Neural cell (in vitro differentiated cells): ENCODE data around the gene CLEC16A. TPM values are rescaled to one million over a fixed set of nuclear protein-coding genes. Genes with fewer than 3 reads are reported as not detected.

ENCODE experiments used
- H2AFZ ChIP-seq: fragments of 200-600, 300-800 bp; sonication (generic), shearing (Covaris generic); 2 replicates; pipeline ENCODE4 v1.6.0; 2014; ENCODE audit warnings: low read depth, mild to moderate bottlenecking, antibody characterized with exemption, low read length, moderate library complexity
- H3F3A ChIP-seq: fragments of 200-600 bp; shearing (Covaris generic); 2 replicates; pipeline ENCODE4 v1.6.1; 2016; ENCODE audit warnings: mild to moderate bottlenecking, moderate library complexity, mixed read lengths, antibody characterized with exemption, low read length; ENCODE audit not compliant: insufficient read depth, poor library complexity, severe bottlenecking
- H3K27ac ChIP-seq: fragments of 200-600, 300-800 bp; sonication (generic), shearing (Covaris generic); 2 replicates; pipeline ENCODE4 v1.5.1; 2014; ENCODE audit warnings: mild to moderate bottlenecking, low read length, moderate library complexity
- H3K27me3 ChIP-seq: fragments of 300-800, 200-600 bp; sonication (generic), shearing (Covaris generic); 2 replicates; pipeline ENCODE4 v1.6.0; 2014; ENCODE audit warnings: mild to moderate bottlenecking, low read depth, low read length, moderate library complexity; ENCODE audit not compliant: insufficient read depth
- H3K36me3 ChIP-seq: fragments of 300-800, 200-600 bp; sonication (generic), shearing (Covaris generic); 2 replicates; pipeline ENCODE4 v1.5.1; 2014; ENCODE audit warnings: mild to moderate bottlenecking, antibody characterized with exemption, low read length, moderate library complexity; ENCODE audit not compliant: insufficient read depth
- H3K4me2 ChIP-seq: fragments of 300-800, 200-600 bp; sonication (generic), shearing (Covaris generic); 2 replicates; pipeline ENCODE4 v1.6.0; 2014; ENCODE audit warnings: mild to moderate bottlenecking, low read length
- H3K4me3 ChIP-seq: fragments of 300-800, 200-600 bp; sonication (generic), shearing (Covaris generic); 2 replicates; pipeline ENCODE4 v1.5.1; 2014; ENCODE audit warnings: mild to moderate bottlenecking, low read length, moderate library complexity
- H3K79me2 ChIP-seq: fragments of 200-600 bp; shearing (Covaris generic); replicated peaks from 2 replicates; pipeline ENCODE4 v1.6.0; 2014; ENCODE audit warnings: mild to moderate bottlenecking, low read length, moderate library complexity; ENCODE audit not compliant: insufficient read depth
- H3K9ac ChIP-seq: fragments of 300-800, 200-600 bp; sonication (generic), shearing (Covaris generic); 2 replicates; pipeline ENCODE4 v1.6.1; 2016; ENCODE audit warnings: mild to moderate bottlenecking, low read length, mixed read lengths
- H3K9me2 ChIP-seq: fragments of 200-600 bp; shearing (Covaris generic); 2 replicates; pipeline ENCODE4 v1.6.1; 2016; ENCODE audit warnings: mild to moderate bottlenecking, low read length, mixed read lengths; ENCODE audit not compliant: insufficient read depth
- H3K9me3 ChIP-seq: fragments of 200-600, 300-800 bp; sonication (generic), shearing (Covaris generic); 2 replicates; pipeline ENCODE4 v1.6.1; 2016; ENCODE audit warnings: mild to moderate bottlenecking, mixed run types, low read length, moderate library complexity, mixed read lengths
- H4K20me1 ChIP-seq: fragments of 200-600 bp; shearing (Covaris generic); 2 replicates; pipeline ENCODE4 v1.6.1; 2016; ENCODE audit warnings: mild to moderate bottlenecking, mixed run types; ENCODE audit not compliant: insufficient read depth
- EP300 ChIP-seq: fragments of 450-650 bp; conservative IDR thresholded peaks from 2 replicates; pipeline ENCODE4 v1.6.1; 2014; ENCODE audit warnings: antibody characterized with exemption, mild to moderate bottlenecking, moderate library complexity; ENCODE audit not compliant: poor library complexity, severe bottlenecking
- EZH2 ChIP-seq: fragments of 200-600, 300-800 bp; shearing (Covaris generic), sonication (generic); IDR thresholded peaks from 2 replicates; pipeline ENCODE4 v1.6.1; 2014; ENCODE audit warnings: antibody characterized with exemption, low read length, borderline replicate concordance, mild to moderate bottlenecking; ENCODE audit not compliant: insufficient read depth, poor library complexity, severe bottlenecking
- MXI1 ChIP-seq: fragments of 450-650 bp; conservative IDR thresholded peaks from 2 replicates; pipeline ENCODE4 v1.6.1; 2014; ENCODE audit warnings: antibody characterized with exemption, mild to moderate bottlenecking; ENCODE audit not compliant: poor library complexity, severe bottlenecking
- POLR2AphosphoS5 ChIP-seq: IDR thresholded peaks from 2 replicates; pipeline ENCODE4 v1.6.1; 2012
- RAD21 ChIP-seq: fragments of 450-650 bp; conservative IDR thresholded peaks from 2 replicates; pipeline ENCODE4 v1.6.1; 2014; ENCODE audit warnings: antibody characterized with exemption, mild to moderate bottlenecking, moderate library complexity
- SMC3 ChIP-seq: fragments of 450-650 bp; conservative IDR thresholded peaks from 2 replicates; pipeline ENCODE4 v1.6.1; 2014; ENCODE audit warnings: antibody characterized with exemption, mild to moderate bottlenecking, moderate library complexity; ENCODE audit not compliant: poor library complexity
- TAF1 ChIP-seq: IDR thresholded peaks from 2 replicates; pipeline ENCODE4 v1.6.1; 2012; ENCODE audit warnings: low read depth
- polyA plus RNA-seq: library from polyadenylated mRNA; depleted of rRNA; stranded (reverse); fragments of >200 nt; gene quantifications from 2 replicates; pipeline ENCODE4 v1.2.3, GENCODE V29; 2014
- TF ChIP-seq, protein P1 (sequence below): fragments of 450-650 bp; IDR thresholded peaks from 2 replicates; pipeline ENCODE4 v1.5.1; 2014; ENCODE audit warnings: antibody characterized with exemption, mild to moderate bottlenecking, moderate library complexity; ENCODE audit not compliant: poor library complexity, severe bottlenecking
- TF ChIP-seq, protein P2 (sequence below): IDR thresholded peaks from 2 replicates; pipeline ENCODE4 v1.6.1; 2012; ENCODE audit warnings: borderline replicate concordance

Gene CLEC16A
- polyA plus RNA-seq, 1 donor from 2014 or later = 11.1 TPM

DNA sequence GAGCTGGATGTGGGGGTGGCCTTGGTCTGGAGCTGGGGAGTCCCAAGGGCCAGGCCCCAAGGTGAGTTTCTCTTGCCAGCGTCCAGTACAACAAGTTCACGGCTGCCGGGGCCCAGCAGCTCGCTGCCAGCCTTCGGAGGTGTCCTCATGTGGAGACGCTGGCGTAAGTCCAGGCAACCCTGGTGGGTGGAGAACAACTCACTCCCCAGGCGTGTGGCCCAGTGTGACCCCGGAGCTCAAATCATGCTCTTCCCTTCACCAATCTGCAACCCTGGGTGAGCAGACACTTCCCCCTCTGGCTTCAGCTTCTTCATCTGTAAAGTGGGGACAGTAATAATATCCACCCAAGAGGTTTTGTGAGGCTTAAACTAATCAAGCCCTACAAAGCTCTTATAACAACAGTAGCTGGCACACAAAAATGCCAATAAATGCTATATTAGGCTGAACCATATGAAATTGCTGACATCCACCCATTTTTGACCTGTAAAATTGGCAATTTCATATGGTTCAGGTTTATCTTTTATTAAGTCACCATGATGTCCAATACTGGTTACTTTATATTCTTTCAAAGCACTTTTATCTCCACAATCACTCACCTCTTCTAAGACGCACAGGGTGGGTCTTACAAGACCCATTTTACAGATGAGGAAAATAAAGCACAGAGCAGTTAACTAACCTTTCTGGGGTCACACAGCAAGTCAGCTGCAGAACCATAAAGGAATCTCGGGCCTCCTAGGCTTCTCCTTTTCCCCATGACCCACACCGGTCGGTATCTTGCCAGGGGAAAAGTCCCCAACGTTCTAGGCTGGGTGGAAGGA is 21.8 kb upstream of the CLEC16A start:
- H3K9ac ChIP-seq = no peak overlapping the region
- no peaks in the 10 kb centered on the region for H4K20me1 ChIP-seq
- no peaks in the 10 kb centered on the region for H3K27me3 ChIP-seq
- H3K4me2 ChIP-seq = no peak overlapping the region
- no peaks in the 10 kb centered on the region for H3K36me3 ChIP-seq
- no peaks in the 10 kb centered on the region for H3K79me2 ChIP-seq
- H3K27ac ChIP-seq = no peak overlapping the region
- no peak overlapping the region for H2AFZ ChIP-seq
- no peaks in the 10 kb centered on the region for H3K9me2 ChIP-seq
- no peak overlapping the region for H3K4me3 ChIP-seq
- H3K9me3 ChIP-seq = no peaks in the 10 kb centered on the region
- TF ChIP-seq SMC3 (no peak), RAD21 (no peak), TAF1 (no peak), EZH2 (no peak), MXI1 (no peak), POLR2AphosphoS5 (no peak), EP300 (no peak)
- TF ChIP-seq, protein P1, sequence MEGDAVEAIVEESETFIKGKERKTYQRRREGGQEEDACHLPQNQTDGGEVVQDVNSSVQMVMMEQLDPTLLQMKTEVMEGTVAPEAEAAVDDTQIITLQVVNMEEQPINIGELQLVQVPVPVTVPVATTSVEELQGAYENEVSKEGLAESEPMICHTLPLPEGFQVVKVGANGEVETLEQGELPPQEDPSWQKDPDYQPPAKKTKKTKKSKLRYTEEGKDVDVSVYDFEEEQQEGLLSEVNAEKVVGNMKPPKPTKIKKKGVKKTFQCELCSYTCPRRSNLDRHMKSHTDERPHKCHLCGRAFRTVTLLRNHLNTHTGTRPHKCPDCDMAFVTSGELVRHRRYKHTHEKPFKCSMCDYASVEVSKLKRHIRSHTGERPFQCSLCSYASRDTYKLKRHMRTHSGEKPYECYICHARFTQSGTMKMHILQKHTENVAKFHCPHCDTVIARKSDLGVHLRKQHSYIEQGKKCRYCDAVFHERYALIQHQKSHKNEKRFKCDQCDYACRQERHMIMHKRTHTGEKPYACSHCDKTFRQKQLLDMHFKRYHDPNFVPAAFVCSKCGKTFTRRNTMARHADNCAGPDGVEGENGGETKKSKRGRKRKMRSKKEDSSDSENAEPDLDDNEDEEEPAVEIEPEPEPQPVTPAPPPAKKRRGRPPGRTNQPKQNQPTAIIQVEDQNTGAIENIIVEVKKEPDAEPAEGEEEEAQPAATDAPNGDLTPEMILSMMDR = no peak
- TF ChIP-seq, protein P2, sequence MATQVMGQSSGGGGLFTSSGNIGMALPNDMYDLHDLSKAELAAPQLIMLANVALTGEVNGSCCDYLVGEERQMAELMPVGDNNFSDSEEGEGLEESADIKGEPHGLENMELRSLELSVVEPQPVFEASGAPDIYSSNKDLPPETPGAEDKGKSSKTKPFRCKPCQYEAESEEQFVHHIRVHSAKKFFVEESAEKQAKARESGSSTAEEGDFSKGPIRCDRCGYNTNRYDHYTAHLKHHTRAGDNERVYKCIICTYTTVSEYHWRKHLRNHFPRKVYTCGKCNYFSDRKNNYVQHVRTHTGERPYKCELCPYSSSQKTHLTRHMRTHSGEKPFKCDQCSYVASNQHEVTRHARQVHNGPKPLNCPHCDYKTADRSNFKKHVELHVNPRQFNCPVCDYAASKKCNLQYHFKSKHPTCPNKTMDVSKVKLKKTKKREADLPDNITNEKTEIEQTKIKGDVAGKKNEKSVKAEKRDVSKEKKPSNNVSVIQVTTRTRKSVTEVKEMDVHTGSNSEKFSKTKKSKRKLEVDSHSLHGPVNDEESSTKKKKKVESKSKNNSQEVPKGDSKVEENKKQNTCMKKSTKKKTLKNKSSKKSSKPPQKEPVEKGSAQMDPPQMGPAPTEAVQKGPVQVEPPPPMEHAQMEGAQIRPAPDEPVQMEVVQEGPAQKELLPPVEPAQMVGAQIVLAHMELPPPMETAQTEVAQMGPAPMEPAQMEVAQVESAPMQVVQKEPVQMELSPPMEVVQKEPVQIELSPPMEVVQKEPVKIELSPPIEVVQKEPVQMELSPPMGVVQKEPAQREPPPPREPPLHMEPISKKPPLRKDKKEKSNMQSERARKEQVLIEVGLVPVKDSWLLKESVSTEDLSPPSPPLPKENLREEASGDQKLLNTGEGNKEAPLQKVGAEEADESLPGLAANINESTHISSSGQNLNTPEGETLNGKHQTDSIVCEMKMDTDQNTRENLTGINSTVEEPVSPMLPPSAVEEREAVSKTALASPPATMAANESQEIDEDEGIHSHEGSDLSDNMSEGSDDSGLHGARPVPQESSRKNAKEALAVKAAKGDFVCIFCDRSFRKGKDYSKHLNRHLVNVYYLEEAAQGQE = no peak
- H3F3A ChIP-seq = no peaks in the 10 kb centered on the region

DNA sequence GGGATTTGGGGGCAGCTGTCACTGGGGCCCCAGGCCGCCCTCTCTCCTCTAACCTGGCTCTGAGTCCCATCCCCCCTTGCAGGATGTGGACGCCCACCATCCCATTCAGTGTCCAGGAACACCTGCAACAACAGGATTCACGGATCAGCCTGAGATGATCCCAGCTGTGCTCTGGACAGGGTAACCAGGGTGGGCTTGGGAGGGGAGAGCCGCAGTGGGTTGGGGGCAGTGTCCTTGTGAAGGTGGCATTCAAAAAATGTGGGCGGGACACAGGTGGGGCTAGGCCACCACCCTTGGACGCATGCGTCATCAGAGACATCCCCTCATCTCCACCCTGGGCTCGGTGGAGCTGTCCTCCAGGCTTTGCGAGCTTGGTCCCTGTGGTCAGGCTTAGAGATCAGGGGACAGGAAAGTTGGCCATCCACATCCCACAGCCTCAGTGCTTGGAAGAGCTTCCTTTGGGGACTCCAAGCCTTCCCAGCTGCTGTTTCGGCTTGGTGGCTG is 21.2 kb upstream of the CLEC16A start:
- H3K27me3 ChIP-seq = no peaks in the 10 kb centered on the region
- no peaks in the 10 kb centered on the region for H3K36me3 ChIP-seq
- no peaks in the 10 kb centered on the region for H4K20me1 ChIP-seq
- H3F3A ChIP-seq = no peaks in the 10 kb centered on the region
- H3K4me3 ChIP-seq = no peak overlapping the region
- no peaks in the 10 kb centered on the region for H3K79me2 ChIP-seq
- no peak overlapping the region for H3K9ac ChIP-seq
- no peak overlapping the region for H3K27ac ChIP-seq
- no peak overlapping the region for H3K4me2 ChIP-seq
- H3K9me2 ChIP-seq = no peaks in the 10 kb centered on the region
- H2AFZ ChIP-seq = no peak overlapping the region
- TF ChIP-seq EP300 (no peak), EZH2 (no peak), MXI1 (no peak), RAD21 (no peak), SMC3 (no peak), TAF1 (no peak), POLR2AphosphoS5 (no peak)
- TF ChIP-seq, protein P1 = no peak
- TF ChIP-seq, protein P2 = no peak
- H3K9me3 ChIP-seq = no peaks in the 10 kb centered on the region
